COLO668 (cell line): Measurements from ENCODE around the gene TRIM60.
"Not testable (repeated sequence)": the region's sequence is repeated elsewhere in the genome, so short reads cannot be mapped to it uniquely, and the experiment has no call there.

Experiments used
- DNase-seq: peaks from one replicate; lab custom pipeline; 2025; ENCODE audit not compliant: unreplicated experiment; lab: John Stamatoyannopoulos, UW

Gene TRIM60

DNA sequence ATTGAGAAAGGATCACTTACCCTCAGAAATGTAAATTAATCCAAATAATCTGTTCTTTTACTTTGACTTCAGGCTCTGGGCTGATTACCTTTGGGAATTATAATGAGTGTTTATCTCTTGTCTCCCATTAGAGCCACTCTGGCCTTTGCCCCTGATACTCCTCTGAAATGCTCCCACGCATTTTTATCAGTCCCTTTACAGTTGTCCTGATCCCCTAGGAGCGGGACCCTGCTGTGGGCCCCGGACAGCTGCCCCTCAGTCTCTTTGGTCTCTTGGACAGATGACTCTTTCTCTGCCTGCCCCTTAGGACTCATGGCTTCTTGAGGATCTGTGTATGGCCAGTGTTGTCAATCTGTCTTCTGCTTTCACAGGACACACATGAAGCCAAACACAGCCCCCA is 20.8 kb downstream of the TRIM60 start:
- DNase-seq, result no peak

DNA sequence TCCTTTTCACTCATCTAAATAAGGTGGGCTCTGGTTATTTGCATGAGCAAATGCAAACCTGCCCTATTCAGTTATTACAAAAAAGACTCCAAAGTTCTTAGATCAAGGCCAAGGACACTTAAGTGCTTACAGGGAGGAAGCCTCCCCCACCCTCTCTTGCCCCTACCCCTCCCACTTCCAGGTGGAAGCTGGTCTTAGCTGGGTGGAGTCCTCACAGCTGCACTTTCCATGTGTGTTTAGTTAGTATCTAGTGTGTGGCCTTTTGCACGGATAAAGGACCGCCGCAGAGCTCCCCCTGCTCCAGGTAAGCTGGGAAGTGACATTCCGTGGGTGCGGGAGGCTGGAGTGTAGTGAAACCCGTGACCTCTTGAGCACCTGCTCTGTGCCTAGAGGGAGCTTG is 21.8 kb downstream of the TRIM60 start, which contains the start of gene TRIM75:
TRIM75 (plus strand) TSS at position 222 of the 400 bp plus-strand sequence. CDS start 5,282 bp downstream, outside the sequence.
- no peak for DNase-seq

GRCh38 chr4:165055601-165056000 is 23.8 kb downstream of the TRIM60 start:
- DNase-seq, result no peak

- no peak for DNase-seq
Observed at GRCh38 chr4:165058666-165059065, 26.9 kb downstream of the TRIM60 start.

- no peak for DNase-seq
Observed at GRCh38 chr4:165059386-165059785, 27.6 kb downstream of the TRIM60 start.

DNA sequence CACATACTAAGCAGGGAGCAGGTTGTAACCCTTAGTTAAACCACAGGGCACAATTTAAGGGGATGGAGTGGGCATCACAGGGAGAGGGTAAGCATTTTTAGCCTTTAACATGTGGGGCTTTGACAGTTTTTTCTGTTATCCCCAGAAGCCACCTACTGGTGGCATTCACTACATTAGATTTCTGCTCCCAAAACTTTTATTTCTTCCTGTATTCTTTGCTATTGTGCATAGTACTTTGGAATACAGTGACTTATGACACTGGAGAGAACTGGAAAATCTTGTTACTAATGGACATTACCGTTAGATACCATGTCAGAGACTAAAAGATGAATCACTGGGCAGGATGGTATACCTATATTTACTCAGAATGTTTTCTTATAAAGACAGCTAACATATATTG is 29.1 kb downstream of the TRIM60 start:
- no peak for DNase-seq

GRCh38 chr4:165070560-165070959 is 38.8 kb downstream of the TRIM60 start:
- no peak for DNase-seq

GRCh38 chr4:165073346-165073745 is 41.5 kb downstream of the TRIM60 start:
- DNase-seq, result not testable (repeated sequence)

DNA sequence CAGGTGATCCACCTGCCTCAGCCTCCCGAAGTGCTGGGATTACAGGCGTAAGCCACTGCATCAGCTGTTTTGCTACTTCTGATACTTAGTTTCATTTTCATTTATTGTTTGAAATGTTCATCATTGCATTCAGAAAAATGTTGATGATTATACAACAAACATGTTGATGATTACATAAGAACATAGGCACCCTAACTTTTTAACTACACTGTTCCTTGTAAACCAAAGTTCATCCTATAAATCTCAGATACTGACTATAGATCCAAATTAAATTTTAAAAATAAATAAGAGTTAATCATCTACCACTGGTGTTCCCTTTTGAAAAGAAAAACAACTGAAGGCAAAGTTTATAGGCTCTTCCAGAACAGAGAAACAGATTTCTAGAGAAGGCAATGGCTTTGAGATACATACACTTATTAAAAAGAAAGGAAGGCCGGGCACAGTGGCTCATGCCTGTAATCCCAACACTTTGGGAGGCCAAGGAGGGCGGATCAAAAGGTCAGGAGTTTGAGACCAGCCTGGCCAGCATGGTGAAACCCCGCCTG is 45.3 kb downstream of the TRIM60 start:
- no peak for DNase-seq

DNA sequence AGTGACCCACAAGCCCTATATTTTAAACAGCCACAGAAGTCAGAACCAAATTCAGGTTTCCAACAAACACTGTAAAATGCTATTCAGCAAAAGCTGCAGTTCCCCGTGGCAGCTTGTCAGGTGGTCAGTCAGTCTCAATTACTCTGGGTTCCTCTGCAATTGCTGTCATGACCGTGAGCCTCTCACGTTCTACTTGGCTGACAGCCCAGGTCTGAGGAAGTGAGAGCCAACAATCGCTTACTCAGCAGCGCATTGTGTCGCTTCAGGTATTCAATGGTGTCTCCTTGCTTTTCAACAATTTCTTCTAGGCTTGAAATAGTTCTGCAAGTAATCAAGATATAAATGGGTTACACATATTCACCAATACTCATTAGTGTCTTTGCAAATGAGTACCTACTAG is 47.7 kb downstream of the TRIM60 start:
- DNase-seq, result peak; percentile 10

DNA sequence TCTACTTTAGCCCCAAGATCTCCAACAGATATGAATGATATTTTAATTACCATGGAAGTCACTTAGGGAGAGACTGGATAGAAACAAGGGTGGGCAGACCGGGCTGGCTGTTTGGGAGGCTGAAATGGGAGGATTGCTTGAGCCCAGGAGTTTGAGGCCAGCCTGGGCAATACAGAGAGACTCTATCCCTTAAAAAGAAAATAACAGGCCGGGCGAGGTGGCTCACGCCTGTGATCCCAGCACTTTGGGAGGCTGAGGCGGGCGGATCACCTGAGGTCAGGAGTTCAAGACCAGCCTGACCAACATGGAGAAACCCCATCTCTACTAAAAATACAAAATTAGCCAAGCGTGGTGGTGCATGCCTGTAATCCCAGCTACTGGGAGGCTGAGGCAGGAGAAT is 53.0 kb downstream of the TRIM60 start:
- DNase-seq, result not testable (repeated sequence)

DNA sequence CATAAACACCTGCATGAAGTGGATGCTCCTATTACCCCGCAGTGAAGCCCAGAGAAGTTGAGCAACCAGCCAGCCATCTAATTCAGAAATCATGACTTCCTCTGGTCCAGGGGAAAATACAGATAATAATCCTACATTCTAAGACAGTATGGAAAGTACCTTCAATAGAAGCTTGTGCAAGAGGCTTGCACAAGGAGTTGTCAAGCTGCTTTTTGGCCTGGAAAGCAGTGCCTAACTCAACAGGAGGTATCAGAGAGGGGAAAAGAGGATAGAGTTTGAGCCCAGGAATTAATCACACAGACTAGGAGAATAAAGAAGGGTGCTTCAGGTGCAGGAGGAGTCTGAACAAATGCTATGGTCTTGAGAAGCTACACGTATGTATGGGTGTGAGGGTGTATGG is 54.1 kb downstream of the TRIM60 start:
- DNase-seq, result no peak

- no peak for DNase-seq
Observed at GRCh38 chr4:165088366-165088765, 56.6 kb downstream of the TRIM60 start.
